ENCODE data around the gene PHACTR1. TPM values are rescaled to one million over a fixed set of nuclear protein-coding genes. Genes with fewer than 3 reads are reported as not detected.
"Not testable (repeated sequence)": the region's sequence is repeated elsewhere in the genome, so short reads cannot be mapped to it uniquely, and the experiment has no call there.

The PHACTR1 gene
- polyA plus RNA-seq, 10 donors: 3.3 to 9.6 (median 5.0) TPM

GRCh38 chr6:13235339-13235738 lies 518.8 kb downstream of the PHACTR1 start:
- DNase-seq: no peak

- DNase-seq: no peak
Measured at GRCh38 chr6:13237318-13237717, 520.8 kb downstream of the PHACTR1 start.

- no peak for DNase-seq
Measured at GRCh38 chr6:13238017-13238416, 521.5 kb downstream of the PHACTR1 start.

- no peak for DNase-seq
Measured at GRCh38 chr6:13238640-13239216, 522.2 kb downstream of the PHACTR1 start.

GRCh38 chr6:13239530-13240455 lies 523.2 kb downstream of the PHACTR1 start:
- DNase-seq: no peak

GRCh38 chr6:13241364-13241763 lies 524.8 kb downstream of the PHACTR1 start:
- no peak for DNase-seq

GRCh38 chr6:13242178-13242577 lies 525.6 kb downstream of the PHACTR1 start:
- DNase-seq: no peak

- DNase-seq: no peak
Measured at GRCh38 chr6:13242590-13242989, 526.0 kb downstream of the PHACTR1 start.

GRCh38 chr6:13243033-13243432 lies 526.5 kb downstream of the PHACTR1 start:
- no peak for DNase-seq

GRCh38 chr6:13243745-13244144 lies 527.2 kb downstream of the PHACTR1 start:
- DNase-seq: not testable (repeated sequence)

GRCh38 chr6:13247627-13248026 lies 531.1 kb downstream of the PHACTR1 start:
- DNase-seq: no peak

GRCh38 chr6:13248053-13248452 lies 531.5 kb downstream of the PHACTR1 start:
- peak in 2 of 3 donors; percentile 38 to 76 for DNase-seq

- DNase-seq: peak in 1 of 3 donors; percentile 51
Measured at GRCh38 chr6:13248584-13248985, 532.0 kb downstream of the PHACTR1 start.

- no peak for DNase-seq
Measured at GRCh38 chr6:13248994-13249393, 532.4 kb downstream of the PHACTR1 start.

GRCh38 chr6:13249817-13250216 lies 533.2 kb downstream of the PHACTR1 start:
- no peak for DNase-seq

GRCh38 chr6:13250703-13251102 lies 534.1 kb downstream of the PHACTR1 start:
- DNase-seq: no peak

- DNase-seq: no peak
Measured at GRCh38 chr6:13251242-13251641, 534.7 kb downstream of the PHACTR1 start.

- peak; percentile 48 to 89 (median 53) for DNase-seq
Measured at GRCh38 chr6:13252790-13253189, 536.2 kb downstream of the PHACTR1 start.

GRCh38 chr6:13253272-13253671 lies 536.7 kb downstream of the PHACTR1 start:
- DNase-seq: no peak

GRCh38 chr6:13256266-13257001 lies 539.9 kb downstream of the PHACTR1 start:
- DNase-seq: peak; percentile 37 to 78 (median 47)

- DNase-seq: no peak
Measured at GRCh38 chr6:13259393-13259792, 542.8 kb downstream of the PHACTR1 start.

GRCh38 chr6:13260101-13260598 lies 543.6 kb downstream of the PHACTR1 start:
- no peak for DNase-seq

Measured in muscle of back (tissue), 11 donors.